Calu3 (cell line): ENCODE results near the gene CD44. TPM values are rescaled to one million over a fixed set of nuclear protein-coding genes. Genes with fewer than 3 reads are reported as not detected.
"Not testable (repeated sequence)": the region's sequence is repeated elsewhere in the genome, so short reads cannot be mapped to it uniquely, and the experiment has no call there.

Source experiments
- BruUV-seq: library from RNA; stranded (reverse); fragments of 400-500 nt; replicated peaks from 2 replicates; lab custom pipeline; 2021; lab: Mats Ljungman, UMichigan
- CTCF ChIA-PET: fragments of 300-600 bp; sonication (Branson Sonifier 250); formaldehyde crosslinking; loops from one replicate; lab custom pipeline; 2022; ENCODE audit warnings: antibody characterized with exemption; lab: Charles Lee
- DNase-seq: peaks from one replicate; pipeline ENCODE4 v3.0.0; 2022
- H3K27ac Mint-ChIP-seq: one replicate; pipeline ENCODE4 v1.8.0; 2022; ENCODE audit warnings: mixed read lengths; ENCODE audit not compliant: unreplicated experiment
- H3K27me3 Mint-ChIP-seq: one replicate; pipeline ENCODE4 v1.8.0; 2022; ENCODE audit warnings: mixed read lengths; ENCODE audit not compliant: unreplicated experiment
- H3K36me3 Mint-ChIP-seq: one replicate; pipeline ENCODE4 v1.8.0; 2022; ENCODE audit warnings: mild to moderate bottlenecking, moderate library complexity, mixed read lengths; ENCODE audit not compliant: insufficient read depth, unreplicated experiment
- H3K4me1 Mint-ChIP-seq: one replicate; pipeline ENCODE4 v1.8.0; 2022; ENCODE audit warnings: mild to moderate bottlenecking, low read depth, mixed read lengths; ENCODE audit not compliant: unreplicated experiment
- H3K4me3 Mint-ChIP-seq: one replicate; pipeline ENCODE4 v1.8.0; 2022; ENCODE audit warnings: mild to moderate bottlenecking, low read depth, moderate library complexity, mixed read lengths; ENCODE audit not compliant: unreplicated experiment
- H3K9me3 Mint-ChIP-seq: one replicate; pipeline ENCODE4 v1.8.0; 2022; ENCODE audit warnings: low read depth, mixed read lengths; ENCODE audit not compliant: unreplicated experiment
- intact Hi-C: fragments of 100-400 bp; cut with micrococcal nuclease; formaldehyde crosslinking; loops from one replicate; pipeline ENCODE4 v1.10.0; 2022; ENCODE audit not compliant: unreplicated experiment
- total RNA-seq: library from RNA; stranded (reverse); gene quantifications from 2 replicates; pipeline ENCODE4 v1.2.3, GENCODE V29; 2022
- TF ChIP-seq, protein P1 (sequence below): fragments of 200-600 bp; IDR thresholded peaks from one replicate; pipeline ENCODE4 v1.8.0; 2022; ENCODE audit warnings: antibody characterized with exemption; ENCODE audit not compliant: unreplicated experiment

CD44 gene
- total RNA-seq, 1 experiment from 2014 or later: 1,189 TPM

DNA sequence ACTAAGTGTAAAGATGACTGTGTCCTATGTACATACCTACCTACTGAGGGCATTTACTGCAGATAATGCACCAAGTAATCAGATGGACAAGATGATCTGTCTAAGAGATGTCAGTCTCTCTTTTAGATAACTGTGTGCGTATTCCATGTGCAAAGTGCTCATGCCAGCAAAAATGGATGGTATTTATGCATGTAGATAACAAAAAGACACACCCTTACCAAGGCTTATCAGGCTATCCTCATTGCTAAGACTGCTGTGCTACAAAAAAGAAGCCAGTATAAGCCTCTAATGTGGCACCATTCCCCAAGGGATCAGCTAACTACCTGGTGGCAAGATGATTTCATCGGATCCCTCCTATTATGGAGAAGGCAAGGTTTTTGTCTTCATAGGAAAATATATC, 34.3 kb upstream of the CD44 start:
- H3K27me3 Mint-ChIP-seq: no peaks in the 10 kb centered on the region
- H3K36me3 Mint-ChIP-seq: no peaks in the 10 kb centered on the region
- BruUV-seq: no TSS peak
- peaks cover 2% of the 10 kb centered on the region for H3K9me3 Mint-ChIP-seq
- no peak overlapping the region for H3K27ac Mint-ChIP-seq
- no peak overlapping the region for H3K4me3 Mint-ChIP-seq
- intact Hi-C loops: no loop called here
- TF ChIP-seq, protein P1, sequence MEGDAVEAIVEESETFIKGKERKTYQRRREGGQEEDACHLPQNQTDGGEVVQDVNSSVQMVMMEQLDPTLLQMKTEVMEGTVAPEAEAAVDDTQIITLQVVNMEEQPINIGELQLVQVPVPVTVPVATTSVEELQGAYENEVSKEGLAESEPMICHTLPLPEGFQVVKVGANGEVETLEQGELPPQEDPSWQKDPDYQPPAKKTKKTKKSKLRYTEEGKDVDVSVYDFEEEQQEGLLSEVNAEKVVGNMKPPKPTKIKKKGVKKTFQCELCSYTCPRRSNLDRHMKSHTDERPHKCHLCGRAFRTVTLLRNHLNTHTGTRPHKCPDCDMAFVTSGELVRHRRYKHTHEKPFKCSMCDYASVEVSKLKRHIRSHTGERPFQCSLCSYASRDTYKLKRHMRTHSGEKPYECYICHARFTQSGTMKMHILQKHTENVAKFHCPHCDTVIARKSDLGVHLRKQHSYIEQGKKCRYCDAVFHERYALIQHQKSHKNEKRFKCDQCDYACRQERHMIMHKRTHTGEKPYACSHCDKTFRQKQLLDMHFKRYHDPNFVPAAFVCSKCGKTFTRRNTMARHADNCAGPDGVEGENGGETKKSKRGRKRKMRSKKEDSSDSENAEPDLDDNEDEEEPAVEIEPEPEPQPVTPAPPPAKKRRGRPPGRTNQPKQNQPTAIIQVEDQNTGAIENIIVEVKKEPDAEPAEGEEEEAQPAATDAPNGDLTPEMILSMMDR: no peak
- CTCF ChIA-PET: no interaction called here
- no peak for DNase-seq
- H3K4me1 Mint-ChIP-seq: no peaks in the 10 kb centered on the region

DNA sequence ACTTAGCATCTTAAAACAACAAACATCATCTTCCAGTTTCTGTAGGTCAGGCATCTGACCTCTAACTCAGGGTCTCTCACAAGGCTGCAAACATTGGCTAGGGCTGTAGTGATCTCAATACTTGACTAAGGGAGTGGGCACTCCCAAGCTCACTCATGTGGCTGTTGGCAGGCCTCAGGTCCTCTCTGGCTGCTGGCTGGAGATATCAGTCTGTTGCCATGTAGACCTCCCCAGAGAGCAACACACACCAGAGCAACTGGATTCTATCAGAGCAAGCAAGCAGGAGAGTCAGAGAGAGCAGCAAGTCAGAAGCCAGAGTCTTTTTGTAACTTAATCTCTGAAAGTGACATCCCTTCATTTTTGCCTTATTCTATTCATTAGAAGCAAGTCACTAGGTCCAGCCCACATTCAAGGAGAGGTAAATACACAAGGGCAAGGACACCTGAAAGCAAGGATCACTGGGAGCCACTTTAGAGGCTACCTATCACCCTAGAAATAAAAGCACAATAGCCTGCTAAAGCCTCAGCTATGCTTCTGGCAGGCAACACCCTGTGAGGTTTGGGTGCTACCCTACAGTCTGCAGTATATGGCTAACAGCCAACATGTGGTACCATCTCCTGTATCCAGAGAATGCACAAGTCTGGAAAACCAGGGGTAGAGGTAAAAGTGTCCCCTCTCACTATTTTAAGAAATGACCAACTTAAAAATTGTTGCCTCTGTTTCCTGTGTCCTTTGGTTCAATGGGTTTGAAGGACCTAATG, 33.5 kb upstream of the CD44 start:
- Mint-ChIP-seq H3K36me3 (no peaks in the 10 kb centered on the region), H3K4me3 (no peak overlapping the region), H3K27ac (no peak overlapping the region), H3K9me3 (peaks cover 2% of the 10 kb centered on the region), H3K27me3 (no peaks in the 10 kb centered on the region), H3K4me1 (no peaks in the 10 kb centered on the region)
- CTCF ChIA-PET: no interaction called here
- BruUV-seq: no TSS peak
- intact Hi-C loops: no loop called here
- TF ChIP-seq, protein P1: no peak
- DNase-seq: no peak

DNA sequence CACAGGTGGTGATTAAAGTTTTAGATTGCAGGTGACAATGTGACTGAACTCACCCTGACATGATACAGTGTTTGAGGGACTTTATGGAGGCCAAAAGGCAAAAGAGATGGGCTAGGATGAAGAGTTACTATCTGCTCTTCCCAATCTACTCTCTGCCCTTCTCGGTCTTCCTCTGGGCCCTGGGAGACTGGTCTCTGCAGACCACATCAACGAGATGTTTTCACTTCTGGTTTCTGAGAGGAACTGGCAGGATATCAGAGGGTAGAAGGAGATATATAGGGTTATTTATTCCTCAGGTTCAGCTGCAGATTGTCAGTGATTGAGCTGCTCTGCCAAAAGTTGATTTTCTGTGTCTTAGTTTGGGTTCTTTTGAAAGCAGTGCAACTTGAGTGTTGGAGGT, 32.4 kb upstream of the CD44 start:
- Mint-ChIP-seq H3K27me3 (no peaks in the 10 kb centered on the region), H3K4me1 (peaks cover 11% of the 10 kb centered on the region), H3K27ac (no peak overlapping the region), H3K36me3 (no peaks in the 10 kb centered on the region), H3K9me3 (peaks cover 2% of the 10 kb centered on the region), H3K4me3 (no peak overlapping the region)
- intact Hi-C loops: no loop called here
- TF ChIP-seq, protein P1: no peak
- no TSS peak for BruUV-seq
- no peak for DNase-seq
- CTCF ChIA-PET: no interaction called here

DNA sequence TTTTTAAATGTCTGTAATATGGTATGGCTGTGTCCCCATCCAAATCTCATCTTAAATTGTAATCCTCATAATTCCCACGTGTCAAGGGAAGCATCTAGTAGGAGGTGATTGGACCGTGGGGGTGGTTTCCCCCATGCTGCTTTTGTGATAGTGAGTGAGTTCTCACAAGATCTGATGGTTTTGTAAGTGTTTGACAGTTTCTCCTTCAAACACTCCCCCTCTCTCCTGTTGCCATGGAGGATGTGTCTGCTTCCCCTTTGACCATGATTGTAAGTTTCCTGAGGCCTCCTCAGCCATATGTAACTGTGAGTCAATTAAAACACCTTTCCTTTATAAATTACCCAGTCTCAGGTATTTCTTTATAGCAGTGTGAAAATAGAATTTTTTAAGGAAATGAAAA, 31.1 kb upstream of the CD44 start:
- intact Hi-C loops: no loop called here
- no peaks in the 10 kb centered on the region for H3K9me3 Mint-ChIP-seq
- no peak overlapping the region for H3K27ac Mint-ChIP-seq
- CTCF ChIA-PET: no interaction called here
- DNase-seq: no peak
- TF ChIP-seq, protein P1: no peak
- peaks cover 14% of the 10 kb centered on the region for H3K4me1 Mint-ChIP-seq
- H3K27me3 Mint-ChIP-seq: no peaks in the 10 kb centered on the region
- H3K36me3 Mint-ChIP-seq: no peaks in the 10 kb centered on the region
- no peak overlapping the region for H3K4me3 Mint-ChIP-seq
- BruUV-seq: no TSS peak

DNA sequence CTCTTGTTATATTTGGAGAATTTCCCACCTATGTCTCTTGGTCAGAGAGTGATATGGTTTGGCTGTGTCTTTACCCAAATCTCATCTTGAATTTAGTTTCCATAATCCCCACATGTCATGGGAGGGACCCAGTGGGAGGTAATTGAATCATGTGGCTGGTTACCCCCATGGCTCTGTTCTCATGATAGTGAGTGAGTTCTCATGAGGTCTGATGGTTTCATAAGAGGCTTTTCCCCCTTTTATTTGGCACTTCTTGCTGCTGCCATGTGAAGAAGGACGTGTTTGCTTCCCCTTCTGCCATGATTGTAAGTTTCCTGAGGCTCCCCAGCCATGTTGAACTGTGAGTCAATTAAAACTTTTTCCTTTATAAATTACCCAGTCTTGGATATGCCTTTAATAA, 30.6 kb upstream of the CD44 start:
- H3K9me3 Mint-ChIP-seq: not testable (repeated sequence)

More for the DNA sequence above, 30.6 kb upstream of the CD44 start:
- H3K4me1 Mint-ChIP-seq: peaks cover 14% of the 10 kb centered on the region
- H3K4me3 Mint-ChIP-seq, BruUV-seq, DNase-seq, H3K27me3 Mint-ChIP-seq, CTCF ChIA-PET, H3K27ac Mint-ChIP-seq, intact Hi-C loops, H3K36me3 Mint-ChIP-seq: not testable (repeated sequence)
